Lung microvascular endothelial cell (primary cell): ENCODE results near the gene DDX43. TPM values are rescaled to one million over a fixed set of nuclear protein-coding genes. Genes with fewer than 3 reads are reported as not detected.
"Not testable (repeated sequence)": the region's sequence is repeated elsewhere in the genome, so short reads cannot be mapped to it uniquely, and the experiment has no call there.

ENCODE experiments used
- DNase-seq, 2 donors: peaks; one replicate each; pipeline versions ENCODE4 v3.0.0 to v3.0.0-alpha.2; 2010; ENCODE audit warnings: low read depth in 2 of 2
- total RNA-seq: library from RNA; depleted of rRNA; stranded (reverse); fragments of >200 nt; gene quantifications from 2 replicates; pipeline ENCODE4 v1.2.1, GENCODE V29; 2014

Gene DDX43
- total RNA-seq, 1 donor from 2014 or later: 0.79 TPM

GRCh38 chr6:73388800-73389512 is 5.7 kb upstream of the DDX43 start:
- peak; percentile 11 to 53 for DNase-seq

GRCh38 chr6:73389854-73390253 is 4.8 kb upstream of the DDX43 start:
- no peak for DNase-seq

DNA sequence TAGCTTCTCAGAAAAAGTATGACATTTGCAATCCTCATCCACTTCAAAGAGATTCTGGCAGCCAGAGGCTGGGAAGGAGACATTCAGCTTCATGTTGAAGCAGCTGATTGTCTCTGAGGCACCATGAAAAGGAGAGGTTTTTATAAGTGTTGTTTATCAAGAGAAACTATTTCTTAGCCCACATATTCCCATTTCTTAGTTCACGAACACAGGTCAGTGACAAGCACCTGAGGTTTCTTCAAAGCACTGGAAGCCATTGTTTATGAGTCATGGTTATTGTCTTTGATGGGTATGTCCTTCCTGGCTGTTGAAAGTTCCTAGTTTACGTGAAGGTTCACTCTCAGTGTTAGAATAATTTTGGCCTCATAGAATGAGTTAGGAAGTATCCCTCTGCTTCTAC is 3.0 kb upstream of the DDX43 start:
- peak in 1 of 2 donors; percentile 11 for DNase-seq

DNA sequence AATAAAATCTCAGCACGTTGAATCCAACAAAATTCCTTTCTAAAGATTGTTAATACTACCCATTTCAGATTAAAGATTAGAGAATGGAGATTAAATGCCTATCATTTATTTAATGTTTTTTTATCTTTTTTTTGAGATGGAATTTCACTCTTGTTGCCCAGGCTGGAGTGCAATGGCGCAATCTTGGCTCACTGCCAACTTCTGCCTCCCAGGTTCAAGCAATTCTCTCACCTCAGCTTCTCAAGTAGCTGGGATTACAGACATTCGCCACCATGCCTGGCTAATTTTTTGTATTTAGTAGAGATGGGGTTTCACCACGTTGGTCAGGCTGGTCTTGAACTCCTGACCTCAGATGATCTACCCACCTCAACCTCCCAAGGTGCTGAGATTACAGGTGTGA is 2.4 kb upstream of the DDX43 start:
- DNase-seq: not testable (repeated sequence)

- no peak for DNase-seq
Measured at GRCh38 chr6:73393278-73393677, 1.4 kb upstream of the DDX43 start.

DNA sequence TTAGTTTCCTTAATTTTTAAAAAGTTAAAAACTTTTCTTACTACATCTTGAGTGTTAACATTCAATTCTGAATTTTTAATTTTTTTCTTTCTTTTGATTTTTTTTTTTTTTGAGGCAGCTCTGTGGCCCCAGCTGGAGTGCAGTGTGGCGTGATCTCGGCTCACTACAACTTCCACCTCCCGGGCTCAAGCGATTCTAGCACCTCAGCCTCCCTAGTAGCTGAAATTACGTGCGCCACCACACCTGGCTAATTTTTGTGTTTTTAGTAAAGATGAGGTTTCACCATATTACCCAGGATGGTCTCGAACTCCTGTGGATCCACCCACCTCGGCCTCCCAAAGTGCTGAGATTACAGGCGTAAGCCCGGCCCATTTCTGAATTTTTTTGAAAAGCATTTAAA is 1.2 kb downstream of the DDX43 start:
- no peak for DNase-seq

GRCh38 chr6:73400656-73401055 is 6.0 kb downstream of the DDX43 start:
- no peak for DNase-seq

DNA sequence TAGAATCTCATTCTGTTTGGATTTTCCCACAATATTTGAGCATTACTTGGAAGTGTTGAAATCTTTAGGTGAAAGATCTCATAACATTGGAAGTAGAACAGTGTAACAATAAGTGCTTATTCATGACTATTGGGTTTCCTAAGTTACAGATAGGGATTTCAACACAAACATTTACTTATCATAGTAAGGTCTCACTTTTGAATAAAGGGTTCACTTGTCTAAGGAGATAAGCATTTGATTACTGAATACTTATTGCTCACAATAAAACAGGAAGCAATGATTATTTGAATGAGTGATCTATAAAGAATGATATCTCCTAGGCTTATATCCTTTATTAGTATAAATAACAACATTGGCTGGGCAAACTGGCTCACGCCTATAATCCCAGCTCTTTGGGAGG is 14.8 kb downstream of the DDX43 start:
- no peak for DNase-seq

DNA sequence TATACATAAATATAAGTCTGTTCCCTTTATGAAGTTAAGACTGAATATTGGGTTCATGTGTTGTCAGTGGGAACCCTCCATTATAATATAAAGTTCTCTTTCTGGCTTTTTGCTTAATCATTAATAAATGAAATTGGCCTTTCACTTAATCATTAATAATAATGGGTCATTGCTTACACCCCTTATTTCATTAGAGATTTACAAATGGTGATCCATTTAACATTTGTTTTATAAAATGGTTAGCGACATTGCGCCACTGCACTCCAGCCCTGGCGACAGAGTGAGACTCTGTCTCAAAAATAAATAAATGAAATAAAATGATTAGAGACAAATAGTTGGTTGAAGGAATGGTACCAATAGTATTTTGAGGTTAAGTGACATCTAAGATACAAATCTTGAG is 18.5 kb downstream of the DDX43 start:
- no peak for DNase-seq

DNA sequence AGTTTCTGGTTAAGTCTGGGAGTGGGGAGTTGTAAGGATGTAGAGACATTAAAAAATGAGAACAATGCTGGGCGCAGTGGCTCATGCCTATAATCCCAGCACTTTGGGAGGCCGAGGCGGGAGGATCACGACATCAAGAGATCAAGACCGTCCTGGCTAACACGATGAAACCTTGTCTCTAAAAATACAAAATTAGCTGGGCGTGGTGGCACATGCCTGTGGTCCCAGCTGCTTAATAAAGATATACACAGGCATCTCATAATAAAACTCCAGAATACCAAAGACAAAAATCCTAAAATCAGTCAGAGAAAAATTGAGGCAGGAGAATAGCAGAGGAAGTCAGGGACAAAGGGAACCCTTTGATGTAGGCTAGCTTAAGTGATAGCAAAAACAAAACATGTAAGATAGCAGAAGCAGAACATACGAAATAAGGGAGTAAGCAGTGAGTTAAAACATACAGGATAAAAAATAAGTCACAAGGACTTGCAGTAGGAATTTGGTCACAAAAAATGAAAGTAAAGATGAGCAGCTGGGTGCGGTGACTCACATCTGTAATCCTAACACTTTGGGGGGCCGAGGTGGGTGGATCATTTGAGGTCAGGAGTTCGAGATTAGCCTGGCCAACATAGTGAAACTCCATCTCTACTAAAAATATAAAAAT is 23.6 kb downstream of the DDX43 start:
- DNase-seq: no peak

DNA sequence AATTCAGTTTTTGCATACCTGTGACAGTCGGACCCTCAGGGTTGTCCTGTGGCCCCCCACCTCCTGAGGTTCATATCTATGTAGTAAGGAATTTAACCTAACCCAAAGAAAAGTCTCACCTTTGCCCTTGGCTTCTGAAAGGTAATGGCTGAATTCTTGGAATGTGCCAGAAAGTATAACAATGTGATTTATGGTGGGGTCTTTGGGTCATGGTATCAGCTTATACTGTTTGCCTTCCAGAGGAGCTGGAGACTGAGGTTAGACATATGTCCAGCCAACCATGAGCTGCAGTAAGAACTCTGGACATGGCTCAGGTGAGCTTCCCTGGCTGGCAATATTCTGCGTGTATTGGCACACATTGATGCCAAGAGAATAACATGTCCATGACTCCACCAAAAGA is 26.9 kb downstream of the DDX43 start:
- DNase-seq: no peak

DNA sequence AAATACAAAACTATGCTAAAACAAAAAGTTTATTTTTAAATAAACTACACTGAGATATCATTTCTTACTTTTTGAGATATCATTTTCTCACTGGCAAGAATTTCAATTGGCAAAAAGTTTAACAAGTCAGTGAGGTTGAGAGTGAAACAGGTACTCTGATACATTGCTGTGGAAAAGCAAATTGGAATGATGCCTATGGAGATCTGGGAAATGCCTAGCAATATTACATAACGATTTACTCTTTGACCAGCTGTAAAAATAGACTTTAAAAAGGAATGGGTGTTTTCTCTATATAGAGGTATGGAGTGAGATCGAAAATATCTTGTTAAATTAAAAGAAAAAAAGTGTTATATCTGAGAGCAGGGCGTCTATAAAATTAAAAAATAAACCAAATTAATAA is 40.6 kb downstream of the DDX43 start:
- DNase-seq: no peak

DNA sequence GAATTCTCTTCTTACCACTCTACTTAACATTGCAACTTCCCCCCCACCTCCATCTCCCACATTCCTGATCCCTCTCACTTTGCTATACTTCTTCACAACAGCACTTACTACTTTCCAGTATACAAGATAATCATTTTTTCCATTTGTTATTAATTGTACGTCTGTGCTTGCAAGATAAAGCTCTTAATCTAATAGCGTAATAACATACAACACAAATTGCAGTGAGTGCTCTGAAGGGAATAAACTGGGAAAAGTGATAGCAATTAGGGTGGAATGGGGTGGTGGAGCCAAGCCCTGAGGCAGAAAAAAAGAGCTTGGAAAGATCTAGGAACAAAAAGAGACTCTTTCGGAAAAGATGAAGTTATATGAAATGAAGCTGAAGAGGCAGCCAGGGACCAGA is 48.9 kb downstream of the DDX43 start:
- DNase-seq: no peak

- DNase-seq: peak; percentile 28 to 51
Measured at GRCh38 chr6:73451223-73452106, 56.8 kb downstream of the DDX43 start.

DNA sequence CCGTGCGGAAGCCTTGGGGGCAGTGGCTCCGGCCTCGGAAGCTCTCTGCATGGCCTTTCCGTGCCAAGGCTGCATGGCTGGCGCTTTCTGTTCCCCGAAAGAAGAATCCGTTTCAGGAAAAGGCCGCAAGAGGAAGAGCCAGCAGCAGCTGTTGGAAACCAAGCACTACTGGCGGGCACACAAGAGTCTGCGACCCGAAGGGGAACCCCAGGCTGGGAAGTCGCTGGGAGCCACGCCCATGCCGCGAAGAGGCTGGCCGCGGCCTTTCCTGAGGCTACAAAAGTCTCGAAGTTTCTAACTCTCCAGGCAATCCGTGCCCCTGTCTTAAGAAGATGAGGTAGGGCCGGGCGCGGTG is 57.5 kb downstream of the DDX43 start, which contains the start of gene CGAS:
TSS of gene CGAS (minus strand) at position 191 of the 355 bp plus-strand sequence. CDS start at position 75, 116 bp downstream.
- DNase-seq: peak; percentile 13 to 69

DNA sequence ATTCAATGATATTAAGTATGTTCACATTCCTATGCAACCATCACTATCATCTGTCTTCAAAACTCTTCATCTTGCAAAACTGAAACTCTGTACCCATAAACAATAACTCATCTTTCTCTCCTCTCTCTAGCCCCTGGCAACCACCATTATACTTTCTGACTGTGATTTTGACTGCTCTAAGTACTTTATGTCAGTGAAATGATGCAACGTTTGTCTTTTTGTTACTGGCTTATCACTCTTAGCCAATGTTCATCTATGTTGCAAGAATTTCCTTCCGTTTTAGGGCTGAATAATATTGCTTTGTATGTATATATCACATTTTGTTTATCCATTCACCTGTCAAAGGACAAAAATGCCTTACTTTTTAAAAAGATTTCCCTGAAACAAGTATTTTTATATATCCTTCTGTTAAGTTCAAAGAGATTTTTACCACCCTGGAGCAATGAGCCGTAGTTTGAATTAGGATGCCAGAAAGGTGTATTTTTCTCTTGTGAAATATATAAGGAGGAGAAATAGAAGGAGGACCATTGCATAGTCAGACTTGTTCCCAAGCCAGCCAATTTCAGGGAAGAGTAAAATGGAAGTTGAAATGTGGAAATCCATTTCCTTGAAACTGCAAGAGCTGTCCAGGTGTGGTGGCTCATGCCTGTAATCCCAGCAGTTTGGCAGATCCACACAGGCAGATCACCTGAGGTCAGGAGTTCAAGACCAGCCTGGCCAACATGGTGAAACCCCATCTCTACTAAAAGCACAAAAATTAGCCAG is 61.4 kb downstream of the DDX43 start:
- peak; percentile 10 to 67 for DNase-seq

DNA sequence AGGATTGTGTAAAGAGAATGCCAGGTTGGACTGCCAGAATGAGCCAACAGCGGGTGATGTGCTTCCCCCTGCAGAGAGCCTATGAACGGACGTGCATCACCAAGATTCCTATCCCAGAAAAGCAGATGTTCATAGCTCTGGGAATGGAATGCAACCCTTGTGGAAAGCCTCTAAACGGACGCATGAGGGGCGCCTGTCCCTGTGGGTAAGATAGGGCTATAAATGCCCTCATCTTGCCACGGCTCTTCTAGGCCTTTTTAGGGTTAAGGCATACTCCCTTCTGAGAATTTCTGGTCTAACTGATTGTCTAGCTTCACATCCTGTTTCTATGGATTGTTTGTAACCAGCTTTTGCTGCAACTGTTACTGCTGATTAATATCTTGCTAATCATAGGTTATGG is 64.8 kb downstream of the DDX43 start:
- DNase-seq: not testable (repeated sequence)

DNA sequence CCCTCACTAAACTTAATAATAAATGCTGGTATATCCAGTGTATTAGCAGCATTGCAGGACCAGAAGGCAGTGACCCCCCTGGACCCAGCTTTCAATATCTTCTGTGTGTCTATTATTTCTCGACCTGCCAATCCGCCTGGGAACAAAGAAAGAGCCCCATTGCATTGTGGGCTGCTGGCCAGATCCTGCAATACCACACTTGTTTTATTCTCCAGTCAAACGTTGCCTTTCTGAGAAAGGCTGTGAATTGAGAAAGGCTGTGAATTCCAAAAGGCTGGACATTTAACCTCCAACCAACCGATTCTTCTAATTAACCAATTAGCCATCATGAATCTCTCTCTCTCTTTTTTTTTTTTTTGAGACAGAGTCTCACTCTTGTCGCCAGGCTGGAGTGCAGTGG is 65.4 kb downstream of the DDX43 start:
- DNase-seq: no peak

DNA sequence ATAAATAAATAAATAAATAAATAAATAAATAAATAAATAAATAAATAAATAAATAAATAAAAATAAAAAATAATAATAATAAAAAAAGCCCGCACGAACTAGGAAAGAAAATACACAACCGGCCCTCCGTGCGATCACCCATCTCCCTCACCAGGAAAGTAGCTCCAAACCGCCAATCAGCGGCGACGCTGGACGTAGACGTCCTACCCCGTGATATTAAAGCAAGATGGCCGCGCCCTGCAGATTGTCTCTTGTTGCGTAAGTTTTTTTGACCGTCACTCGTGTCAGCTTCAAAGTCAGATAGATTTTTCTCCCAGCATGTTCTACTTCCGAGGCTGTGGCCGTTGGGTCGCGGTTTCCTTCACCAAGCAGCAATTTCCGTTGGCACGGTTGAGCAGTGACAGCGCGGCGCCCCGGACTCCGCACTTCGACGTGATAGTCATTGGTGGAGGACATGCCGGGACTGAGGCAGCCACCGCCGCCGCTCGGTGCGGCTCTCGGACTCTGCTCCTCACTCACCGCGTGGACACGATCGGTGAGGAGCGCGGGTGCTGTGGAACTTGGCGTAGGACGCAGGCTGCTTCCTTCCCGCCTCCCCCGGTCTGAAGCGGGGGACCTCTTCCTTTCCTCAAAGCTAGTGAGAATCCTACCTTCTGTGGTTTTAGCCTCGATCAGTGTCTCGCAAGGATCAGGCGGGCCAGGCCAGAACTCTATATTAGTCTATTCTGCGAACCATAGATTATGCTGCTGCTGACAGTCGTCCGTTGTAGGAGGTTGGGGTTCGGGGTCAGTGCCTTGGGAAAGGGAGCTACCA is 67.1 kb downstream of the DDX43 start, which contains the start of gene MTO1:
TSS of gene MTO1 (plus strand) at position 201 of the 814 bp plus-strand sequence. CDS start at position 319, 118 bp downstream.
- DNase-seq: peak; percentile 92 to 93
